ENCODE results near the gene SMPD3. TPM values are rescaled to one million over a fixed set of nuclear protein-coding genes. Genes with fewer than 3 reads are reported as not detected.

The SMPD3 gene
- total RNA-seq, 1 experiment from 2014 or later, result 0.89 TPM

DNA sequence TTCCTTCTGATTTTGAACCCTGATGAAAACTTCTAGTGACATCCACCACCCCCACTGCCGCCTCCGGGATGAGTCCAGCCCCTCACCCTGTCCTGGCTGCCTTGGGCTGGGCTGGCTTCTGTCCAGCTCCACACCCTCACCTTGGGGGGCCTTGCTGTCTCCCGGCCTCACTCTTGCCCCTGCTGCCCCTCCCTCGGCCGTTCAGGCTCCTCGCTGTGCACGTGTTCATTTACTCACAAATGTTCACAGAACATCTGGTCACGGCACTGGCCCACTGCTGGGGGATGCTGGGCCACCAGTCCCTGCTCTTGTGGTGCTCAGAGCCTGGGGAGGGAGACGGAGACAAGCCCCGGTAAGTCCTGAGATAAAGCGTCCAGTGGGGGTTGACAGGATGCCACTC, 96.8 kb downstream of the SMPD3 start:
- BruUV-seq (replicated peaks), result no TSS peak
- no peaks in the 10 kb centered on the region for H3K27me3 ChIP-seq (ENCODE audit: insufficient read depth, low read length)
- TF ChIP-seq SRF (IDR thresholded peaks at IDR 0.05; ENCODE audit: low read depth) (no peak), FOSL1 (IDR thresholded peaks at IDR 0.05; ENCODE audit: low read depth) (no peak), POLR2AphosphoS5 (IDR thresholded peaks at IDR 0.05; ENCODE audit: low read depth, low read length) (no peak), YY1 (IDR thresholded peaks at IDR 0.05; ENCODE audit: extremely low read depth, insufficient replicate concordance, low read depth, low read length) (no peak), ELF1 (IDR thresholded peaks at IDR 0.05; ENCODE audit: borderline replicate concordance, low read depth) (no peak), ZFX (IDR thresholded peaks at IDR 0.05) (no peak), ZNF274 (IDR thresholded peaks at IDR 0.05; ENCODE audit: low read depth, low read length) (no peak)
- TF ChIP-seq, protein P1, sequence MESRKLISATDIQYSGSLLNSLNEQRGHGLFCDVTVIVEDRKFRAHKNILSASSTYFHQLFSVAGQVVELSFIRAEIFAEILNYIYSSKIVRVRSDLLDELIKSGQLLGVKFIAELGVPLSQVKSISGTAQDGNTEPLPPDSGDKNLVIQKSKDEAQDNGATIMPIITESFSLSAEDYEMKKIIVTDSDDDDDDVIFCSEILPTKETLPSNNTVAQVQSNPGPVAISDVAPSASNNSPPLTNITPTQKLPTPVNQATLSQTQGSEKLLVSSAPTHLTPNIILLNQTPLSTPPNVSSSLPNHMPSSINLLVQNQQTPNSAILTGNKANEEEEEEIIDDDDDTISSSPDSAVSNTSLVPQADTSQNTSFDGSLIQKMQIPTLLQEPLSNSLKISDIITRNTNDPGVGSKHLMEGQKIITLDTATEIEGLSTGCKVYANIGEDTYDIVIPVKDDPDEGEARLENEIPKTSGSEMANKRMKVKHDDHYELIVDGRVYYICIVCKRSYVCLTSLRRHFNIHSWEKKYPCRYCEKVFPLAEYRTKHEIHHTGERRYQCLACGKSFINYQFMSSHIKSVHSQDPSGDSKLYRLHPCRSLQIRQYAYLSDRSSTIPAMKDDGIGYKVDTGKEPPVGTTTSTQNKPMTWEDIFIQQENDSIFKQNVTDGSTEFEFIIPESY (IDR thresholded peaks at IDR 0.05; ENCODE audit: extremely low read depth, insufficient replicate concordance, low read length), result no peak
- H3K9ac ChIP-seq (ENCODE audit: low read length), result no peak overlapping the region
- ChIA-PET POLR2A (no interaction called here), CTCF (no interaction called here), RAD21 (ENCODE audit: low non-redundant PET in 1 of 2, low total read pairs in 2 of 2, uncharacterized antibody in 2 of 2, unreplicated experiment in 2 of 2) (no interaction called here)
- no peaks in the 10 kb centered on the region for H3K4me1 ChIP-seq (ENCODE audit: control insufficient read depth in 1 of 2, insufficient read depth in 2 of 2, low read length in 2 of 2)
- intact Hi-C loops (cut with micrococcal nuclease), result no loop called here
- no peaks in the 10 kb centered on the region for H3K9me3 ChIP-seq (ENCODE audit: control insufficient read depth in 1 of 2, insufficient read depth in 1 of 2, low read depth in 1 of 2, low read length in 2 of 2)
- H3K79me2 ChIP-seq (ENCODE audit: insufficient read depth, low read length), result no peaks in the 10 kb centered on the region
- H4K20me1 ChIP-seq (ENCODE audit: insufficient read depth), result no peaks in the 10 kb centered on the region
- no peak overlapping the region for H3K4me3 ChIP-seq (replicated peaks in 1 of 2; ENCODE audit: low read depth in 1 of 2, low read length in 2 of 2)
- peaks cover 8 to 34% of the 10 kb centered on the region in 2 experiments for H3K36me3 ChIP-seq (ENCODE audit: control insufficient read depth in 1 of 2, insufficient read depth in 2 of 2, low read length in 2 of 2)
- no peak overlapping the region for H3K4me2 ChIP-seq (ENCODE audit: low read length)
- H2AFZ ChIP-seq (ENCODE audit: low read depth, low read length, poor library complexity, severe bottlenecking), result no peak overlapping the region
- no peak overlapping the region for H3K27ac ChIP-seq (ENCODE audit: low read depth, low read length)
- no peak for ATAC-seq
- H3K9me2 ChIP-seq (ENCODE audit: insufficient read depth), result no peaks in the 10 kb centered on the region
- no peak for DNase-seq (ENCODE audit: low read depth, low spot score)

DNA sequence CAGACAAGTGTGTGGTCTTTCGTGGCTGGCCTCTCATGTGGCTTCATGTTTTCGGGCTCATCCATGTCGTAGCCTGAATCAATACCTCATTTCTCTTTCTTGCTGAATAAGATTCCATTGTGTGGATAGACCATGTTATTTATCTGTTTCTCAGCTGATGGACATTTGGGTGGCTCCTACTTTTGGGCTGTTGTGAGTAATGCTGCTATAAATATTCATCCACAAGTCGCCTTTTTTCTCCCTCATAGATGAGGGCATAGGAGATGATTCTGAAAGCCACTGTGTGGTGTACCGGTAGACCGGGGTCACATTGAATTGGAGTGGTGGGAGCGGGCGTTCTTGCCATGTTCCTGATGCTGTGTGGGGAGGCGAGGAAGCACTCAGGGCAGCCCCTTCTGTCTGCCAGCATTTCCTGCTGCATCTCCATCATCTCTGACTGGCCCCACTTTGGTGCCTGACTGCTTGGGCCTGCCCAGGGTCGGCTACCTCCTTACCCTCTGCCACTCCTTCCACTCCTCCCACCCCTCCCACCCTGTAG, 97.4 kb downstream of the SMPD3 start:
- POLR2A ChIA-PET, result no interaction called here
- no peaks in the 10 kb centered on the region for H3K79me2 ChIP-seq (ENCODE audit: insufficient read depth, low read length)
- RAD21 ChIA-PET (ENCODE audit: low non-redundant PET in 1 of 2, low total read pairs in 2 of 2, uncharacterized antibody in 2 of 2, unreplicated experiment in 2 of 2), result no interaction called here
- H3K9me2 ChIP-seq (ENCODE audit: insufficient read depth), result no peaks in the 10 kb centered on the region
- no peak overlapping the region for H3K4me3 ChIP-seq (replicated peaks in 1 of 2; ENCODE audit: low read depth in 1 of 2, low read length in 2 of 2)
- no TSS peak for BruUV-seq (replicated peaks)
- no peaks in the 10 kb centered on the region for H3K9me3 ChIP-seq (ENCODE audit: control insufficient read depth in 1 of 2, insufficient read depth in 1 of 2, low read depth in 1 of 2, low read length in 2 of 2)
- CTCF ChIA-PET, result no interaction called here
- DNase-seq (ENCODE audit: low read depth, low spot score) (no peak), ATAC-seq (no peak)
- peaks cover 11 to 39% of the 10 kb centered on the region in 2 experiments for H3K36me3 ChIP-seq (ENCODE audit: control insufficient read depth in 1 of 2, insufficient read depth in 2 of 2, low read length in 2 of 2)
- intact Hi-C loops (cut with micrococcal nuclease), result no loop called here
- no peaks in the 10 kb centered on the region for H3K4me1 ChIP-seq (ENCODE audit: control insufficient read depth in 1 of 2, insufficient read depth in 2 of 2, low read length in 2 of 2)
- H2AFZ ChIP-seq (ENCODE audit: low read depth, low read length, poor library complexity, severe bottlenecking), result no peak overlapping the region
- no peak overlapping the region for H3K9ac ChIP-seq (ENCODE audit: low read length)
- TF ChIP-seq, protein P2, sequence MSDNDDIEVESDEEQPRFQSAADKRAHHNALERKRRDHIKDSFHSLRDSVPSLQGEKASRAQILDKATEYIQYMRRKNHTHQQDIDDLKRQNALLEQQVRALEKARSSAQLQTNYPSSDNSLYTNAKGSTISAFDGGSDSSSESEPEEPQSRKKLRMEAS (IDR thresholded peaks at IDR 0.05), result no peak
- TF ChIP-seq ZFX (IDR thresholded peaks at IDR 0.05), result no peak
- TF ChIP-seq ELF1 (IDR thresholded peaks at IDR 0.05; ENCODE audit: borderline replicate concordance, low read depth), result no peak
- TF ChIP-seq POLR2AphosphoS5 (IDR thresholded peaks at IDR 0.05; ENCODE audit: low read depth, low read length), result no peak
- TF ChIP-seq TCF7L2 (IDR thresholded peaks at IDR 0.05; ENCODE audit: borderline replicate concordance, extremely low read depth, insufficient read depth, insufficient read length), result no peak
- TF ChIP-seq JUND (IDR thresholded peaks at IDR 0.05), result no peak
- no peak for TF ChIP-seq EZH2 (IDR thresholded peaks at IDR 0.05)
- no peak for TF ChIP-seq EZH2phosphoT487 (IDR thresholded peaks at IDR 0.05; ENCODE audit: borderline replicate concordance)
- TF ChIP-seq SIN3A (IDR thresholded peaks at IDR 0.05; ENCODE audit: low read depth), result no peak
- TF ChIP-seq RAD21 (IDR thresholded peaks at IDR 0.05; ENCODE audit: low read depth), result no peak
- H4K20me1 ChIP-seq (ENCODE audit: insufficient read depth), result no peaks in the 10 kb centered on the region
- no peak overlapping the region for H3K4me2 ChIP-seq (ENCODE audit: low read length)
- no peaks in the 10 kb centered on the region for H3K27me3 ChIP-seq (ENCODE audit: insufficient read depth, low read length)
- H3K27ac ChIP-seq (ENCODE audit: low read depth, low read length), result no peak overlapping the region

All from HCT116 (cell line).